ENCODE results near the gene SKIC3. TPM values are rescaled to one million over a fixed set of nuclear protein-coding genes. Genes with fewer than 3 reads are reported as not detected.

Gene SKIC3
- total RNA-seq, 4 donors from 2014 or later = 77.0 to 111 (median 91.2) TPM

- H3K36me3 ChIP-seq = peaks cover 15 to 37% of the 10 kb centered on the region in 2 donors
- TF ChIP-seq CTCF (IDR thresholded peaks at IDR 0.05) (no peak), POLR2A (IDR thresholded peaks at IDR 0.05) (no peak)
- H3K27me3 ChIP-seq = no peaks in the 10 kb centered on the region
- no peaks in the 10 kb centered on the region for H3K4me1 ChIP-seq
- H3K27ac ChIP-seq = no peak overlapping the region
- DNase-seq = no peak
- H3K9me3 ChIP-seq = no peaks in the 10 kb centered on the region
- H3K4me3 ChIP-seq (replicated peaks in 1 of 3) = no peak overlapping the region
- WGBS, 2 donors = 98 to 100% methylated on average over 2 of the region's 2 CpGs
- intact Hi-C loops (cut with DNase I) = no loop called here
Measured at GRCh38 chr5:95518417-95518816, 36.4 kb downstream of the SKIC3 start.

GRCh38 chr5:95511606-95512005 lies 43.2 kb downstream of the SKIC3 start:
- no peak for DNase-seq
- Histone ChIP-seq H3K36me3 (peaks cover 26 to 42% of the 10 kb centered on the region in 2 donors), H3K4me1 (no peaks in the 10 kb centered on the region), H3K27me3 (no peaks in the 10 kb centered on the region), H3K27ac (no peak overlapping the region), H3K9me3 (no peaks in the 10 kb centered on the region), H3K4me3 (replicated peaks in 1 of 3) (no peak overlapping the region)
- 92 to 93% methylated on average over 1 of the region's 1 CpG for WGBS, 2 donors
- TF ChIP-seq CTCF (IDR thresholded peaks at IDR 0.05) (no peak), POLR2A (IDR thresholded peaks at IDR 0.05) (no peak)
- intact Hi-C loops (cut with DNase I) = no loop called here

GRCh38 chr5:95508550-95508949 lies 46.2 kb downstream of the SKIC3 start:
- TF ChIP-seq CTCF (IDR thresholded peaks at IDR 0.05) (no peak), POLR2A (IDR thresholded peaks at IDR 0.05) (no peak)
- WGBS, 2 donors = 88 to 94% methylated on average over 1 of the region's 1 CpG
- H3K36me3 ChIP-seq = peaks cover 19 to 48% of the 10 kb centered on the region in 2 donors

More at GRCh38 chr5:95508550-95508949, 46.2 kb downstream of the SKIC3 start:
- intact Hi-C loops (cut with DNase I) = no loop called here
- no peak overlapping the region for H3K27ac ChIP-seq
- H3K4me1 ChIP-seq = no peaks in the 10 kb centered on the region
- no peak overlapping the region for H3K4me3 ChIP-seq (replicated peaks in 1 of 3)
- no peak for DNase-seq
- no peaks in the 10 kb centered on the region for H3K9me3 ChIP-seq
- H3K27me3 ChIP-seq = no peaks in the 10 kb centered on the region

Small RNA genes within 50 kb of the gene (small RNA-seq; reads per million reads assigned to genes)
- not detected for gene RNU6-308P

Other genes starting within 250 kb of the SKIC3 start
- gene FAM81B, start 163.6 kb downstream of the SKIC3 start, total RNA-seq = 1 to 10 TPM in 1 of 4 donors, under 1 TPM in 3; 0.34 to 5.9 (median 0.51) TPM
- 10 to 100 TPM in 2 of 4 donors, 1 to 10 TPM in 2; 7.8 to 11.4 (median 9.3) TPM for gene ARSK, start 124 bp upstream of the SKIC3 start, total RNA-seq
- under 1 TPM in 1 of 4 donors, not detected in 3; 0.42 TPM for gene GPR150, start 65.1 kb upstream of the SKIC3 start, total RNA-seq
- gene RFESD, start 91.8 kb upstream of the SKIC3 start, total RNA-seq = 1 to 10 TPM in 3 of 4 donors, under 1 TPM in 1; 0.63 to 3.7 (median 2.5) TPM
- not detected for gene SPATA9, start 128.0 kb upstream of the SKIC3 start, total RNA-seq
- 10 to 100 TPM; 58.7 to 85.7 (median 68.0) TPM for gene RHOBTB3, start 176.4 kb upstream of the SKIC3 start, total RNA-seq

Measured in thyroid gland (tissue), 4 donors.